Sigmoid colon (tissue), 7 donors: Measurements from ENCODE around the gene BOC. TPM values are rescaled to one million over a fixed set of nuclear protein-coding genes. Genes with fewer than 3 reads are reported as not detected.

Source experiments
- DNase-seq: peaks from one replicate; pipeline ENCODE4 v3.0.0-alpha.2; 2019
- H3K27ac ChIP-seq, 4 donors: fragments of 200-600 bp; sonication (generic); one replicate each; pipeline ENCODE4 v1.5.1; 2016 to 2019; ENCODE audit warnings: mild to moderate bottlenecking in 1 of 4
- H3K27me3 ChIP-seq, 3 donors: fragments of 200-600 bp; sonication (generic); one replicate each; pipeline ENCODE4 v1.5.1; 2019; ENCODE audit warnings: mild to moderate bottlenecking in 1 of 3
- H3K36me3 ChIP-seq, 4 donors: fragments of 200-600 bp; sonication (generic); one replicate each; pipeline ENCODE4 v1.5.1; 2016 to 2019
- H3K4me1 ChIP-seq, 4 donors: fragments of 200-600 bp; sonication (generic); one replicate each; pipeline ENCODE4 v1.5.1; 2017 to 2019
- H3K4me3 ChIP-seq, 4 donors: fragments of 200-600 bp; sonication (generic); one replicate each; pipeline ENCODE4 v1.5.1; 2017 to 2019; ENCODE audit warnings: mild to moderate bottlenecking in 2 of 4, moderate library complexity in 1 of 4
- H3K9me3 ChIP-seq, 4 donors: fragments of 200-600 bp in 3 of 4; sonication (generic) in 3 of 4; one replicate each; pipeline versions ENCODE4 v1.5.1 to v1.6.1; 2013 to 2019
- CTCF ChIP-seq, 4 experiments: fragments of 450-650 bp in 3 of 4; fragments of 200-600 bp in 1 of 4; IDR thresholded peaks; one replicate each; pipeline ENCODE4 v1.5.1; 2016 to 2019; ENCODE audit warnings: antibody characterized with exemption in 4 of 4, mild to moderate bottlenecking in 3 of 4, moderate library complexity in 2 of 4
- EP300 ChIP-seq, 4 donors: sonication (generic); formaldehyde crosslinking; IDR thresholded peaks; one replicate each; pipeline ENCODE4 v1.6.1; 2017; ENCODE audit warnings: antibody characterized with exemption in 4 of 4
- POLR2A ChIP-seq, 2 donors: fragments of 450-650 bp; IDR thresholded peaks; one replicate each; pipeline ENCODE4 v1.6.1; 2016; ENCODE audit warnings: antibody characterized with exemption in 2 of 2, mild to moderate bottlenecking in 2 of 2, moderate library complexity in 2 of 2
- POLR2AphosphoS5 ChIP-seq, 4 donors: sonication (generic); formaldehyde crosslinking; IDR thresholded peaks; one replicate each; pipeline ENCODE4 v1.6.1; 2017; ENCODE audit warnings: antibody characterized with exemption in 4 of 4
- WGBS, 2 donors: extraction: QIAGEN DNeasy Blood & Tissue Kit; methylation state at CpG; one replicate each; pipeline ENCODE4 v1.1.7; 2013; 5-methylcytosine and 5-hydroxymethylcytosine counted together
- intact Hi-C: fragments of 100-400 bp; cut with DNase I; formaldehyde crosslinking; loops from one replicate; pipeline ENCODE4 v1.15.1; 2023
- polyA plus RNA-seq, 3 donors: library from polyadenylated mRNA; stranded (reverse); fragments of 200-250 nt; gene quantifications; one replicate each; pipeline ENCODE4 v1.2.3, GENCODE V29; 2013
- total RNA-seq, 4 donors: library from RNA; depleted of rRNA; stranded (reverse); fragments of >200 nt; gene quantifications; one replicate each; pipeline ENCODE4 v1.1.0, GENCODE V29; 2016
- donor health status: healthy with polysubstance abuse.
- donor health status: Bipolar disorder and iron deficiency.
- donor health status: healthy.

Gene BOC
- total and polyA plus RNA-seq, 7 donors, result 1.6 to 122 (median 80.3) TPM

GRCh38 chr3:113226491-113226890 is 15.1 kb downstream of the BOC start:
- Histone ChIP-seq H3K4me3 (no peak overlapping the region), H3K27ac (peak overlapping the region in 3 of 4 donors; percentile 3 to 34 (median 9)), H3K36me3 (peaks cover 0 to 28% (median 5%) of the 10 kb centered on the region in 4 donors), H3K9me3 (no peaks in the 10 kb centered on the region), H3K4me1 (peaks cover 0 to 76% (median 63%) of the 10 kb centered on the region in 4 donors), H3K27me3 (no peaks in the 10 kb centered on the region)
- DNase-seq, result no peak
- WGBS, 2 donors, result 91 to 94% methylated on average over 3 of the region's 3 CpGs
- TF ChIP-seq EP300 (IDR thresholded peaks at IDR 0.05) (no peak), CTCF (IDR thresholded peaks at IDR 0.05) (no peak), POLR2A (IDR thresholded peaks at IDR 0.05) (no peak), POLR2AphosphoS5 (IDR thresholded peaks at IDR 0.05) (no peak)
- intact Hi-C loops, result no loop called here

GRCh38 chr3:113227146-113227545 is 15.8 kb downstream of the BOC start:
- peaks cover 0 to 76% (median 63%) of the 10 kb centered on the region in 4 donors for H3K4me1 ChIP-seq
- peak overlapping the region in 2 of 4 donors; percentile 9 to 60 for H3K27ac ChIP-seq
- no peak overlapping the region for H3K4me3 ChIP-seq
- WGBS, 2 donors, result 94 to 98% methylated on average over 1 of the region's 1 CpG
- H3K9me3 ChIP-seq, result no peaks in the 10 kb centered on the region
- no peak for TF ChIP-seq CTCF (IDR thresholded peaks at IDR 0.05)
- no peak for TF ChIP-seq EP300 (IDR thresholded peaks at IDR 0.05)
- TF ChIP-seq POLR2A (IDR thresholded peaks at IDR 0.05), result no peak
- TF ChIP-seq POLR2AphosphoS5 (IDR thresholded peaks at IDR 0.05), result no peak
- peaks cover 0 to 26% (median 5%) of the 10 kb centered on the region in 4 donors for H3K36me3 ChIP-seq
- DNase-seq, result no peak
- no peaks in the 10 kb centered on the region for H3K27me3 ChIP-seq
- intact Hi-C loops, result no loop called here

- H3K4me3 ChIP-seq, result no peak overlapping the region
- intact Hi-C loops, result no loop called here
- H3K27ac ChIP-seq, result peak overlapping the region; percentile 29 to 60 (median 54)
- H3K27me3 ChIP-seq, result no peaks in the 10 kb centered on the region
- TF ChIP-seq POLR2AphosphoS5 (IDR thresholded peaks at IDR 0.05), result peak in 1 of 4 donors; percentile 13
- no peak for TF ChIP-seq POLR2A (IDR thresholded peaks at IDR 0.05)
- H3K36me3 ChIP-seq, result peaks cover 0 to 10% (median 4%) of the 10 kb centered on the region in 4 donors
- peaks cover 0 to 76% (median 62%) of the 10 kb centered on the region in 4 donors for H3K4me1 ChIP-seq
- no peak for DNase-seq
- no peaks in the 10 kb centered on the region for H3K9me3 ChIP-seq
- WGBS, 2 donors, result 65 to 72% methylated on average over 6 of the region's 6 CpGs
These were observed 17.3 kb downstream of the BOC start for GRCh38 chr3:113228498-113229286.

GRCh38 chr3:113231391-113231790 is 20.0 kb downstream of the BOC start:
- Histone ChIP-seq H3K9me3 (no peaks in the 10 kb centered on the region), H3K4me1 (peaks cover 0 to 95% (median 77%) of the 10 kb centered on the region in 4 donors), H3K27me3 (no peaks in the 10 kb centered on the region), H3K27ac (peak overlapping the region; percentile 56 to 69 (median 65)), H3K36me3 (peaks cover 0 to 7% (median 0%) of the 10 kb centered on the region in 4 donors), H3K4me3 (no peak overlapping the region)
- TF ChIP-seq CTCF (IDR thresholded peaks at IDR 0.05) (no peak), POLR2AphosphoS5 (IDR thresholded peaks at IDR 0.05) (no peak), POLR2A (IDR thresholded peaks at IDR 0.05) (no peak), EP300 (IDR thresholded peaks at IDR 0.05) (no peak)
- WGBS, 2 donors, result 90 to 91% methylated on average over 1 of the region's 1 CpG
- no peak for DNase-seq
- intact Hi-C loops, result no loop called here

- H3K36me3 ChIP-seq, result peaks cover 0 to 7% (median 0%) of the 10 kb centered on the region in 4 donors
- WGBS, 2 donors, result 2 to 43% methylated on average over 1 of the region's 1 CpG
- TF ChIP-seq CTCF (IDR thresholded peaks at IDR 0.05) (no peak), POLR2AphosphoS5 (IDR thresholded peaks at IDR 0.05) (no peak), EP300 (IDR thresholded peaks at IDR 0.05) (no peak), POLR2A (IDR thresholded peaks at IDR 0.05) (no peak)
- no peaks in the 10 kb centered on the region for H3K9me3 ChIP-seq
- no peaks in the 10 kb centered on the region for H3K27me3 ChIP-seq
- peaks cover 0 to 95% (median 74%) of the 10 kb centered on the region in 4 donors for H3K4me1 ChIP-seq
- intact Hi-C loops, result no loop called here
- peak overlapping the region; percentile 56 to 69 (median 65) for H3K27ac ChIP-seq
- no peak for DNase-seq
- H3K4me3 ChIP-seq, result no peak overlapping the region
These were observed 20.5 kb downstream of the BOC start for GRCh38 chr3:113231827-113232253.
